GM18499 (cell line): ENCODE measurements around the gene BCL7A.
"Not testable (repeated sequence)": the region's sequence is repeated elsewhere in the genome, so short reads cannot be mapped to it uniquely, and the experiment has no call there.

Experiments used
- ATAC-seq: cut with Tn5 transposase; IDR thresholded peaks from one replicate; pipeline ENCODE4 v1.9.1; 2021; ENCODE audit warnings: moderate number of reproducible peaks; ENCODE audit not compliant: insufficient read depth, unreplicated experiment

Gene BCL7A

DNA sequence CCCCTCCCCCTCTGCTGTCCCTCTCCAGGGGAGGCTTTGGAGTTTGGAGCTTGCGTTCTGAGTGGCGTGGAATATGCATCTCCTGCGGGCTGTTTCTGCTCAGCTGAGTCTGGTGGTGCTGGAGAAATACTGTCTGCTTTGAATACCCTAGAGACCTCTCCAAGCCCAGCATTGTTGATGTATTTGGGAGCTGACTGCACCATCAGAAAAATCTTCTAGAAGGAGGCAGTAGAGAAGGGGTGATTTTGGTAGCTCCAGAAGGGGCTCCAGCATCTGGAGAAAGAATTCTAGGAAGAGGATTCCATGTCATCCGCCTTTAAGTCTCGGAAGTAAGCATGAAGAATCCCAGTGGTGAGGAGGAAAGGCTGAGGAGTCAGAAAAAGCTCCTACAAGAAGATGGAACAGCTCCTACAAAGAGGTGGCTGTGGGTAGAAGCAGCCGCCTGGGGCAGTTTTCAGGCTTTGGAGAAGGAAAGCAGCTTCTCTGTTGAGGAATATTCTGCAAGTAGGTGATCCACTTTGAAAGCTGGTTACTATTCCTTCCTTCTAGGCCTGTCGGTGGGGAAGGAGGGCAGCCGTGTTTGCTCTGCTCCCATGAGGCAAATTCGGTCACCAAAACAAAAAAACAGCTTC, 66.6 kb downstream of the BCL7A start:
- ATAC-seq, result no peak

DNA sequence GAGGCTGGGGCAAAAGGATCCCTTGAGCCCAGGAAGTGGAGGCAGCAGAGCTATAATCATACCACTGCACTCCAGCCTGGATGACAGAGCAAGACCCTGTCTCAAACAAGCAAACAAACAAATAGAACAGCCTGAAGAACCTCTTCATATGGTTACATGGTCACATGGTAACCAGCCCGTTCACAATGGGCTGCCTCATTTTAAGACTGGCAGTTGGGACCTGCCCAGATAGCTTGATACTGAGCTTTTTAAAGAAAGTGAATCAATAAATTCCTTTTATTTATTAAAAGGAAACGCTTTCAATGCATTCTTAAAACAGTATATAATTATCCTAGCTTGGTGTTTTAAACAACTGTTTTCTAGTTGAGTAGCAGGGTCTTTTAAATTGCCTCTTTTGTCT, 67.4 kb downstream of the BCL7A start:
- no peak for ATAC-seq

DNA sequence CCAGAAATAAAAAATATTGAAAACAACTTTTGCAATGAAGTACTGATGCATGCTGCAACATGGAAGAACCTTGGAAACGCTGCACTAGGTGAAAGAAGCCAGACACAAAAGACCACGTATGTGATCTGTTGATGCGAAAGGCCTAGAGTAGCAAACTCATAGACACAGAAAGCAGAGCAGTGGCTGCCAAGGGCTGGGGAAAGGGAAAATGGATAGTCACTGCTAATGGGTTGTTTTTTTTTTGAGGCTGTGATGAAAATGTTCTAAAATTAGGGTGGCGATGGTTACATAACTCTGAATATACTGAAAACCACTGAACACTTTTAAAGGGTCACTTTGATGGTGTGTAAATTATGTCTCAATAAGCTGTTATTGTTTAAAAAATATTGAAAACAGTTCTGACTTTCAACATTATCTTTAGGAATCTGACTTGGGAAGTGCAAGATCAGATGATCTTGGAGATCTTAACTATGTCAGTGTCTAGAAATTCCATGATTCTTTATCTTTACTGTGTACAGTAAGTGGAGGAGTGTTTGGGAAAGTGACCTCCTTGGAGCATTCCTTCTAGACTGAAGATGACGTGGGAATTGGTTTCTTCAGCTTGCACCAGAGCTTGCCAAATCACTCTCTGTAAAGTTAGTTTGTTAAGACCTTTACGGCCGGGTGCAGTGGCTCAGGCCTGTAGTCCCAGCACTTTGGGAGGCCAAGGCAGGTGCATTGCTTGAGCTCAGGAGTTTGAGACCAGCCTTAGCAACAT, 69.3 kb downstream of the BCL7A start:
- no peak for ATAC-seq

DNA sequence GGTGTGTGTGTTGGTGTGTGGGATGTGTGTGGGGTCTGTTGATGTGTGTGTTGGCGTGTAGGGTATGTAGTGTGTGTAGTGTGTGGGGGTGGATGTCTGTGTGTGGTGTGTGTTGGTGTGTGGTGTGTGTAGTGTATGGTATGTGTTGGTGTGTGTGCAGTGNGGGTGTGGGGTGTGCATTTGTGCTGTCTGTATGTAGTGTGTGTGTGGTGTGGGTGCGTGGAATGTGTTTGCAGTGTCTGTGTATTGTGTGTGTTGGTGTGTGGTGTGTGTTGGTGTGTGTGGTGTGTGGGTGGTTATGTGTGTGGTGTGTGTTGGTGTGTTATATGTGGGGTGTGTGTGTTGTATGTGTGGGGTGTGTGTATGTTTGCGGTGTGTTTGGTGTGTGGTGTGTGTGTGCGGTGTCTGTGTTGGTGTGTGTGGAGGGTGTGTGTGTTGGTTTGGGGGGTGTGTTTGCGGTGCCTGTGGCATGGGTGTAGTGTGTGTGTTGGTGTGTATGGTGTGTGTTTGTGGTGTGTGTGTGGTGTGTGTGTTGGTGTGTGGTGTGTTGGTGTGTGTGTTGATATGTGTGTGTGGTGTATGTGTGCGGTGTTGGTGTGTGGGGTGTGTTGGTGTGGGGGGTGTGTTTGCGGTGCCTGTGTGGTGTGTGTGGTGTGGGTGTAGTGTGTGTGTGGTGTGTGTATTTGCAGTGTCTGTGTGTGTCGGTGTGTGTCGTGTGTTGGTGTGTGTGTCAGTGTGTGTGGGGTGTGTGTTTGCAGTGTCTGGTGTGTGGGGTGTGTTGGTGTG, 71.6 kb downstream of the BCL7A start:
- no peak for ATAC-seq

DNA sequence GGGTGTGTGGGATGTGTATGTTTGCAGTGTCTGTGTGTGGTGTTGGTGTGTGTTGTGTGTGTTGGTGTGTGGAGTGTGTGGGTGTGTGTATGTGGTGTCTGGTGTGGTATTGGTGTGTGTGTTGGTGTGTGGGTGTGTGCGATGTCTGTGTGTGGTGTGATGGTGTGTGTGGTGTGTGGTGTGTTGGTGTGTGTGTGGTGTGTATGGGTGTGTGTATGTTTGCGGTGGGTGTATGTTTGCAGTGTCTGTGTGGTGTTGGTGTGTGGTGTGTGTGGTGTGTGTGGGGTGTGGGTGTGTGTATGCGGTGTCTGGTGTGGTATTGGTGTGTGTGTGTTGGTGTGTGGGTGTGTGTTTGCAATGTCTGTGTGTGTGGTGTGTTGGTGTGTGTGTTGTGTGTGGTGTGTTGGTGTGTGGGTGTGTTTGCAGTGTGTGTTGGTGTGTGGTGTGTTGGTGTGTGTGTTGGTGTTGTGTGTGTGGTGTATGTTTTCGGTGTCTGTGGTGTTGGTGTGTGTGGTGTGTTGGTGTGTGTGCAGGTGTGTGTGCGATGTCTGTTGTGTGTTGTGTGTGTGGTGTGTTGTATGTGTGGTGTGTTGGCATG, 72.6 kb downstream of the BCL7A start:
- no peak for ATAC-seq

DNA sequence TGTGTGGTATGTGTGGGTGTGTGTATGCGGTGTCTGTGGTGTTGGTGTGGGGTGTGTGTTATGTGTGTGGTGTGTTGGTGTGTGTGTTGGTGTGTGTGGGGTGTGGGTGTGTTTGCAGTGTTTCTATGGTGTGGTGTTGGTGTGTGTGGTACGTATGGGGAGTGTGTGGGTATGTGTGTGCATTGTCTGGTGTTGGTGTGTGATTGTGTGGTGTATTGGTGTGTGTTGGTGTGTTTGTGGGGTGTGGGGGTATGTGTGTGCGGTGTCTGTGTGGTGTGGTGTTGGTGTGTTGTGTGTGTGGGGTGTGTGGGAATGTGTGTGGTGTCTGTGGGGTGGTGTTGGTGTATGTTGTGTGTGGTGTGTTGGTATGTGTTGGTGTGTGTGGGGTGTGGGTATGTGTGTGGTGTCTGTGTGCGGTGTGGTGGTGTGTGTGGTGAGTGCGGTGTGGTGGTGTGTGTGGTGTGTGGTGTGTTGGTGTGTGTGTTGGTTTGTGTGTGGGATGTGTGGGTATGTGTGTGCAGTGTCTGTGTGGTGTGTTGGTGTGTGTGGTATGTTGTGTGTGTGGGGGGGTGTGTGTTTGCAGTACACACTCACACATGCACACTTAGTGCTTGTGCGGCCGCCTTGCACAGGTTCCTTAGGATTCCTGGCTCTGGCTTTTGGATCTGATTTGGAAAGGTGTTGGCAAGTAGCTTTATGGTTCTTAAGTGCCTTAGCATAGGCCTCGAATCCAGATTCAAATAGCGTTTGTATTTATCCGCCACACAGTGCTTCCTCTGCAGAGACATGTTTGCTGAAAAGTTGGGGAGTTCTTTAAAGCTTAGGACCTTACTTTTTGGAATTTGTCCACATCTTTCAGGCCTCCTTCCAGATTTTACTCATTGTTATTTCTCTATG, 73.3 kb downstream of the BCL7A start:
- ATAC-seq, result no peak

DNA sequence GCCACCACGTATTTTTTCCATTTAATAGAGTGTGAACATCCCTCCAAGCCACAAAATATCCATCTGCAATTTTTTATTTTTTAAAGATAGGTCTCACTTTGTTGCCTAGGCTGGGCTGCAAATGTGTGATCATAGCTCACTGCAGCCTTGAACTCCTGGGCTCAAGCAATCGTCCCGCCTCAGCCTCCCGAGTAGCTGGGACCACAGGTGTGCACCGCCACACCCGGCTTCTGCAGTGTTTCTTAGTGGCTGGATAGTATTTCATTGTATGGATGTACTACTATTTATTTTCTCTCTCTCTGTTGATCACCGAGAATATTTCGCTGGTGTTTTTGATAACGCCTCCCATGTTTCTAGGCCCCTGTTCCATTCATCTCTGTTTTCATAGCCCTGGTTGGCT, 74.3 kb downstream of the BCL7A start:
- ATAC-seq, result no peak

DNA sequence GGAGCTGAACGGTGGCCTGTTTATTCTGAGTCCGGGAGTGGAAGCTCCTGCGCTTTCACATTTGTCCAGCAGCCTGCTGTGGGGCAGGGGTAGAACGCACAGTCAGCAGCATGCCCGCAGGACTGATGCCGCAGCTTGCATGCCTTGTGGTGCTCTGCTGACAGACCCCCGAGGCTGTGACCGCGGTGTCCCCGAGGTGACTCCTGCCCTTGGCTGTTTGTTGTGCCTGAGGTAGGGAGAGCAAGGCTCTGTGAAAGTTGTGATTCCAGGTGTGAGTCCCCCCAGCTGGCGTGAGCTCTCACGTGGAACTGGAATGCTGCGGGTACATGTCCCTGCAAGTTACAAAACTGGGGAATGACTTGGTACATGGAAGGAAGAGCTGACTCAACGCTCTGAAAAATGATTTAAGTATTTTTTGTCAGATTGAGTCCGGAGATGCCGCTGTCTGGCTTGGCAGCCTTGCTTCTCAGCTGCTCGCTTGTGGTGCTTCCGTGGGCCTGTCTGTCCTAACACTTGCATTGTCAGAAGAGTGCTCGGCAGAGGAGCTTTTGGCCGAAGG, 75.0 kb downstream of the BCL7A start:
- no peak for ATAC-seq

DNA sequence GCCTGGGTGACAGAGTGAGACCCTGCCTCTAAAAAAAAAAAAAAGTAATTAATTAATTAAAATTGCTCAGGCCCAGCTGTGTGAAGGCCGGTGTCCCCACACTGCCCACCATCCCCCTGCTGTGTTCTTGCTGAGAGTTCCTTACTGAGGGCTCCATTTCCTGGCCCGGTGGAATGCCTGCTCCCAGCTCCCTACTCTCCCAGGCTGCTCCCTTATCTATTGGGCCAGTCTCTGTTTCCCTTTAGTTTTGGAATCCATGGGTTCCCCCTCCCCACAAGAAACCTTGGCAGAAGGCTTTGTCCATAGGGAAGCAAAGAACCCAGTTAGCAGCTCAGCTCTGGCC, 75.9 kb downstream of the BCL7A start:
- ATAC-seq, result no peak

DNA sequence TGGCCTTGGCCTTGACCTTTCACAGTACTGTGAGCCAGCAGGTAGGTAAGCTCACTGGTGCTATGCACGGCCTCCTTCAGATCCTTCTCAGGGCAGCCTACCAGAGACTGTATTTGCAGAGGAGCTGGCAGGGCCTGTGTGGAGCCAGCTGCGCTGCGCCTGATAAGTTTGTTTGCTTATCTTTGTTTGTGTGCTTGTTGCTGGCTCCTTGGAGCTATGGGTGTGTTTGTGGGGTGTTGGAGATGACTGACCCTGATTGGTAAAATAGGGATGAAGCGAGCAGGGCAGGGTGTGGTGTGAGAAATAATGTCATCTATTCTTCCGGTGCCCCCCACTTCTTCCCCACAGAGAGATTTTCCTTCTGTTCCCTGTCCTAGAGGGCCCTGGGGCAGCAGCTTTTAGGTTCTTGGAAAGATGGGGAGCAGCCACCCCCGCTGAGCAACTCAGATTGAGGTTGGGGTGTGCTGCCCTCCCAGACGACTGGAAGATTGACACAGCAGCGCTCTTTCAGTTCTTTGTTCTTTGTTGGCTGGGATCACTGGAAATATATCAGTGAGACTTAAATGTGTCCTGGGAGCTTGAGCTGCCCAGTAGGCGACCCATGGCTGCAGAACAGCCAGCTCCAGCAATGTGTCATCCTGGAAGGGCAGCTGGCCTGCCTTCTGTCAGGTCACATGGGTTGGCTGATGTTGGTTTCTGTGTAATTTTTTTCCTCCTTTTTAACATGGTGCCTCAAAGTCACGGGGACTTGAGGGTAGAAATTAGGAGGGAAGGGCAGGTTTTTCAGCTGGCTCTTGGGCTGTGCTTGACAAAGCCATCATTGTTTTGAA, 76.5 kb downstream of the BCL7A start:
- ATAC-seq, result no peak

DNA sequence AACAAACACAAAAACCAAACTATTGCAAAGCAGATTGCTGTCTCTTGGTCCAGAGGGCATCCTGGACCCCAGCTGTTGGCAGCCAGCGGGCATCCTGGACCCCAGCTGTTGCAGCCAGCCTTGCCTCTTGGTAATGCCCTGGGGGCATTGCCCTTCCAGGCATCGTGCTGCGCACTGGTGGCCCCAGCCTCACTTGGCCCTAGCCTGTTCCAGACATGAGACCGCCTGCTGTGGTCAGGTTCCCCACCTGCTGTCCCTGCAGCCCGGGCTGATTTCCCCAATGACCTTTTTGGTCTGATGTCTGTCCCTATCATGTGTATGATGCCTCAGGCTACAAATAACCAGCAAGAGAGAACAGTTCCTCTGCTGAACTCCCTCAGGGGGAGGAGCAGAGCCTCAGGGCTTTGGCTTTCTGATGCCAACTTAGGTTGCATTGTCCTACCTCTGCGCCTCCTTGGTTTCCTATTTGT, 77.6 kb downstream of the BCL7A start:
- ATAC-seq, result no peak

DNA sequence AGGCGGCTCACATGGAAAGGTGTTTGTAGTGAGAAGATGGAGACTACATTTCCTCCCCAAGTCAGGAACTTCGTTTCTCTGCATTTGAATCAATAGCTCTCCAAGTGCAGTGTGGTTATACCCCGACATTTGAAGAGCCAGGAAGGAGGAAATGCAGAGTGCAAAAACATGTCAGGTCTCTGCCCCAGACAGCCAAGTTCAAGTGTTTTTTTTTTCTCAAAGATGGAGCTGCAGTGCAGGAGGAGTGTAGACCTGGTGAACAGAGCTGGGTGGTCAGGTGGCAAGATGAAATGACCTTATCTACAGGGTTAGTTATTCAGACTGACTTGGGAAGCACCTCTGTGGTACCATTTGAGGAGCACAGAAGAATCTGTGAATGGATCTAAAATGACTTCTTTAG, 78.2 kb downstream of the BCL7A start:
- ATAC-seq, result no peak

DNA sequence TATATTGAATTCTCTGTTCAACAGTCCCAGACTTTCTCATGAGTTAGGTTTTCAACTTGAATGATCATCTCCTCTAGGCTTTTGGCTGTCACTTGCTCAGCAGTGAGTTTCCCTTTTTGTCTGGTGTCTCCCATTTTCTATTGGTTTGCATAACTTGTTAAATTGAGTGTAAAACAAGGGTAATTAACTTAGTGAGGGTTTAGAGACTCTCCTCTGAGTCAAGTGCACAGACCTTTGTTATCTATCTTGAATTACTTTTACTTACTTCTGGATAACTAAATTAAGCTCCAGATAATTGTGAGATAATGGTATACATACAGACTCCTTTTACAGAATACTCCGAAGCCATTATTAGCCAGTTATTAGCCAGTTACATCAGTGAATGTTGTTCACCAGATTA, 78.9 kb downstream of the BCL7A start:
- ATAC-seq, result no peak

DNA sequence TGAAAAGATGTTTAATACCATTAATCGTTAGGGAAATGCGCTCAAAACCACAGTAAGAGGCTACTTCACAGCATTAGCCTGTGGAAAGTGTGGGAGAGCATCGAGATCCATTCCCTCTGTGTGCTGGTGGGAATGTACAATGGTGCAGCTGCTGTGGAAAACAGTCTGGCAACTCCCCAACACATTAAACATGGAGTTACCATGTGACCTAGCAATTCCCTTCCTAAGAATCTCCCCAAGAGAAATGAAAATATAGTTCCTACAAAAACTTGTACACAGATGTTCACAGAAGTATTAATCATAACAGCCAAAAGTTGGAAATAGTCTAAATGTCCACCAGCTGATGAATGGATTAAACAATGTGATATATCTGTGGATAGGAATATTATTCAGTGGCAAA, 80.6 kb downstream of the BCL7A start:
- no peak for ATAC-seq

DNA sequence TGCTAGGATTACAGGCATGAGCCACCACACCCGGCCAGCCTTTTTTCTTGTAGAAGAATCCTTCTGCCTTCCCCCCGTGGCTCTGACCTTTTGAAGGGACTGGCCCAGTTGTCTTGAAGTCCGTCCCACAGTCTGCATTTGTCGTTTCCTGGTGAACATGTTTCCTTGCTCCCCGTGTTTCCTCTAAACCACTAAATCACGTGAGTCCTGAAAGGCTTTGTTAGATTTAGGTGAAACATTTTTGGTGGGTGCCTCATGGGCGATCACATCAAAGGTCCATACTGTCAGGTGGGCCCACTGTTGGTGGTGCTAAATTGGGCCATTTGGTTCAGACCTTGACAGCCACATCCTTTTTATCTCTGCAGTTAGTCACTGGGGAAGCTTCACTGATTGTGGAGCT, 83.2 kb downstream of the BCL7A start:
- no peak for ATAC-seq

DNA sequence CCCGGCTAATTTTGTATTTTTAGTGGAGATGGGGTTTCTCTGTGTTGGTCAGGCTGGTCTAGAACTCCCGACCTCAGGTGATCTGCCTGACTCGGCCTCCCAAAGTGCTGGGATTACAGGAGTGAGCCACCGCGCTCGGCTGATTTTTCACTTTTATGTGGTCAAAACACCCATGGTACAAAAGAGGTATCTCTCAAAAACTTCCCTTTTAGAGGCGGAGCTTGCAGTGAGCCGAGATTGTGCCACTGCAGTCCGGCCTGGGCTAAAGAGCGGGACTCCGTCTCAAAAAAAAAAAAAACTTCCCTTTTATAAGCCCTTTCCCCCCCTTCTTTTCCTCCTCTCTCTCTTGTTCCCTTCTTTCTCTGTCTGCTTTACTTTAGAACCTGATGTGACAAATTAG, 83.8 kb downstream of the BCL7A start:
- not testable (repeated sequence) for ATAC-seq

DNA sequence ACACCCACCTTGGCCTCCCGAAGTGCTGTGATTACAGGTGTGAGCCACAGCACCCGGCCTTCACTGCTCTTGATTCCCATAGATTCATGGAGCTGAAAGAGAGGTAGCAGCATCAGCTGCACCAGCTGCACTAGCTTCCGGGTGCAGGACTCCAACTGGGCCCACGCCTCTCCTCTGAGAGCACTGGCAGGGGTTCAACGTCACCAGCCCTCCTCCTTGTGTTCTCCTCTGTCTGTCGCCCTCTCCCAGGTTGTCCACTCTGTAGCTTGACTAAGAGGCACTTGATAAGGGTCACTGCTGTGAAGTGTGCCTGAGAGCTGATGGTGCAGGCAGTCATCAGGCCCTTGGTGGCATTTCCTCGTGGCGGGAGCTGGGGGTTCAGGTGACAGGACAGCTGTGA, 85.2 kb downstream of the BCL7A start:
- ATAC-seq, result no peak

DNA sequence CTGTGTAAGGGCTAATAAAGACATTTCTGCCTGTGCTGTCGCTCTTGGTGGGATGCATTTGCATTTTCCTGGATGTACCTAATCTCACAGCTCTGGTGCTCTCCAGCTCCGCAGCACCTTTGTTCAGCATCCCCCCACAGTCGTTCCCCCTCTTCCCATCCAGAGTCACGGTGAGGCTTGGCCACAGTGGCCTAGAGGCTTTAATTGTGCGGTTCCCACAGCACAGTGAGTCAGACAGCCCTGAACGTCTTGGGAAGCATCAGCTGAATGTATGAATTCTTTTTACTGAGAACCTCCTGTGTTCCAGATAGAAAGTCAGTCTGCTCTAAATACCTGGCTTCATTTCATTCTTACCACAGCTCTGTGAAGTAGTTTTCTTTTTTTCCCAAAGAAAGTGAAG, 85.6 kb downstream of the BCL7A start:
- no peak for ATAC-seq

DNA sequence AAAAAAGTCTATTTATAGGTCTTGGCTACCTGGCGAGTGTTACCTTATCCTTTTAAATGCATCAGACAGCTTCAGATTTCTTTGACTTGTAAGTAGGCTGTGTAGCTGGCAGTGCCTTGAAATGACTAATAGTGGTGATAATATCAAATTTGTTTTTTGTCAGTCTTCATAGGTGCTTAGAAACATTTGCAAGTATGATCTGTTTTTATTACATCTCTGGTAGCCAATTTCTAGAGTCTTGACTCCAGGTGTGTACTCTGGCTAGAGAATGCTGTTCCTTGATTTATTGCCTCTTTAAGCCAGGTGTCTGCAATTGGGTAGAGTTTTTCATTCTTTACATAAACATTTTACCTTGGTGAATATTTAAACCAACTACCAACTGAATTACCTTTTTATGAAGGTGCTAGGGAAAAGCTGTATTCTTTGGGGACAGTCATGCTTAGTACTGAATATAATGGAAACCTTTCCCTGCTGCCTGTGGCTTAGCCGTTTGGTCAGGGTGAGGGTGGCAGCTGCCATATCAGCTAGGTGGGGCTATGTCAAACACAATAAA, 89.5 kb downstream of the BCL7A start:
- ATAC-seq, result no peak
